Posterior vena cava (tissue), 2 donors: ENCODE measurements around the gene MICU1. TPM values are rescaled to one million over a fixed set of nuclear protein-coding genes. Genes with fewer than 3 reads are reported as not detected.

Experiments used
- DNase-seq: peaks from one replicate; pipeline ENCODE4 v3.0.0-alpha.2; 2020; ENCODE audit warnings: low spot score
- intact Hi-C, 2 donors: fragments of 100-400 bp; cut with DNase I; formaldehyde crosslinking; loops; one replicate each; pipeline versions ENCODE4 v1.14.1 to v1.14.2; 2022 to 2023
- total RNA-seq, 2 donors: library from RNA; stranded (reverse); fragmentation: NEBNext Ultra II Directional; extraction: Animal tissue kit (Norgen Biotek cat#: 25700); gene quantifications; one replicate each; pipeline ENCODE4 v1.2.1, GENCODE V29; 2021
- donor health status: DM: yes; HTN: yes; CAD: no.
- donor health status: DM: yes; HTN: yes; CAD: no.

Gene MICU1
- total RNA-seq, 2 donors from 2014 or later = 57.6 to 58.9 TPM

DNA sequence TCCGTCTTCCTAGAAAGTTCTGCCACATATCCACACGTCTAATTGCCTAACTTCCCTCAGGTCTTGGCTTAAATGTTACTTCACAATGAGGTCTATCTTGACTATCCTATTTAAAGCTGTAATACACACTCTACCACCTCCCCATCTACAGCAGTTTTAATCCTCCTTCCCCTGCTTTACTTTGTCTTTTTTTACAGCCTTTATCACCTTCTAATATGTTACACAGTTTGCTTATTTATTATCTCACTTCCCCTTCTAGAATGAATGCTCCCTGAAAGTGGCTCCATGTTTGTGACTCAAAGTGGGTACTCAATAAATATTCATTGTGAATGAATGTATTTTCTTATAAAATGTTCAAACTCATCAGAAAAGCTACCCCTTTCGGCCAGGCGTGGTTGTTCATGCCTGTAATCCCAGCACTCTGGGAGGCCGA is 13.6 kb upstream of the MICU1 start:
- DNase-seq = no peak
- intact Hi-C loops = loop anchor here in 1 of 2 donors (5.0 kb wide), 1 partner anchor 1638 kb away; no protein-coding TSS in a partner anchor

- DNase-seq = no peak
- intact Hi-C loops = loop anchor here in 1 of 2 donors (5.0 kb wide), 1 partner anchor 1638 kb away; no protein-coding TSS in a partner anchor
Measured at GRCh38 chr10:72638586-72639440, 12.9 kb upstream of the MICU1 start.

- DNase-seq = no peak
Measured at GRCh38 chr10:72637398-72637857, 11.5 kb upstream of the MICU1 start.

DNA sequence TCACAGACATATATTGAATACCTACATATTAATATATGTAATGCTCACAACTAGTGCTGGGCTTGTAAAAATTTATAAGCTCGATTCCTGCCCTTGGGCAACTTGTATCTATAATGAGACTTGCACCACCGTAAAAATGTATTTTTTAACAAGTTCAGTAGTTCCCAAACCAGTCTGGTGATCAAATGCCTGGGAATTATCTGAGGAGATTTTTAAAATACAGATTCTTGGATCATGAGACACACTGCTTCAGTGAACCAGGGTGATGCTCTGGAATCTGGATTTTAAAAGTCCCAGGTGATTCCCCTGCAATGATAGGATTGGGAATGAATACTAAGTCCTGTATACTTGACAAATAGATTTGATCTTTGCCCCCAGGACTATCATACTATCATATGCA is 4.3 kb upstream of the MICU1 start:
- intact Hi-C loops = no loop called here

More at GRCh38 chr10:72637398-72637857, 11.5 kb upstream of the MICU1 start:
- intact Hi-C loops = loop anchor here in 1 of 2 donors (5.0 kb wide), 1 partner anchor 1640 kb away; no protein-coding TSS in a partner anchor

GRCh38 chr10:72626444-72626754 is 520 bp upstream of the MICU1 start:
- intact Hi-C loops = no loop called here

More for the DNA sequence above, 4.3 kb upstream of the MICU1 start:
- no peak for DNase-seq

GRCh38 chr10:72625276-72625607 is 637 bp downstream of the MICU1 start:
- DNase-seq = no peak
- intact Hi-C loops = no loop called here

More at GRCh38 chr10:72626444-72626754, 520 bp upstream of the MICU1 start:
- DNase-seq = no peak

DNA sequence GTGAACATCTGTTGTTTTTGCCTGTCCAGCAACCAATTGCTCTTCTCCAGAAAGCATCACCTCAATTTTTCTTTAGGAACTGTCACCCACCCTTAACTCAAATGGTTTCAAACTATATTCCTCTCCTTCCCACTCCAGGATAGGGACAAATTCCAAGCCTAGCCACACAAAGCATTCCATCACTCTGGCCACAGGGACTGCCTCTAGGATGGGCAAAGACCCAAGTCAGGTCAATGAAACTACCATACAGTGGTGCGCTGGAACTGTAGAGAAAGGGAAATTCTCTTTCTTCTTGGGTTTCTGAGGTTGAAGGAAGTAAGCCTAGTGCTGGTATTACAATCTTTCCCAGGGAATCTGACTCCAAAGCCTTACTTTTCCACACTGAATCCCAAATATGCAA is 3.6 kb downstream of the MICU1 start:
- DNase-seq = no peak
- intact Hi-C loops = no loop called here

DNA sequence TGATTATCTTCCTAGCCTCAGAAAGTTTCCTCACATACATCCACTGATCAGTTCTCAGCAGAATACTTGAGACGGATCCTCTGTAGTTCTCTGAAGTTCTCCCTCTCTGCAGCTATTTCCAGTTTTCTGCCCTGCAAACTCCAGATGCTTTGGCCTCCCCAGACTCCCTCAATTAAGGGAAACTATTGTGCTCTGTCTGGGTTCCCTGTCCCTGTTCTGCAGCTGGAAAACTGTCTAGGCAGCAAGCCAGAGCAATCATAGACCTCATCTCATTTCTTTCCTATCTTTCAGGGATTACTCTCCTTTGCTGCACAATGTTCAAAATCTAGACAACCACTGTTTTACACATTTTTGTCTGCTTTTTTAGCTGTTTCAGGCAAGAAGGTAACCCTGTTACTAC is 9.2 kb downstream of the MICU1 start:
- DNase-seq = no peak
- intact Hi-C loops = no loop called here

DNA sequence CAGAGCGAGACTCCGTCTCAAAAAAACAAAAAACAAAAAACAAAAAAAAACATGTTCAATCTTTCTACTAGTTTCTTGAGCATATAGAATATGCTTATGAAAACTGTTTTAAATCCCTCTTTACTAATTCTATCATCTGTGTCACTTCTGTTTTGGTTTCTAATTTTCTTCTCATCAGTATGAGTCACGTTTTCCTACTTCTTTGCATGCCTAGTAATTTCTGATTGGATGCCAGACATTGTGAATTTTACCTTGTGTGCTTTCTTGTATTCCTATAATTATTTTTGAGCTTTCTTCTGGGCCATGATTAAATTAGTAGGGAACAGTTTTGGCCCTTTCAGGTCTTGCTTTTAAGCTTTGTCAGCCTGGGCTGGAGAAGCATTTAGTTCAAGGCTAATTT is 9.9 kb downstream of the MICU1 start:
- DNase-seq = no peak
- intact Hi-C loops = no loop called here

DNA sequence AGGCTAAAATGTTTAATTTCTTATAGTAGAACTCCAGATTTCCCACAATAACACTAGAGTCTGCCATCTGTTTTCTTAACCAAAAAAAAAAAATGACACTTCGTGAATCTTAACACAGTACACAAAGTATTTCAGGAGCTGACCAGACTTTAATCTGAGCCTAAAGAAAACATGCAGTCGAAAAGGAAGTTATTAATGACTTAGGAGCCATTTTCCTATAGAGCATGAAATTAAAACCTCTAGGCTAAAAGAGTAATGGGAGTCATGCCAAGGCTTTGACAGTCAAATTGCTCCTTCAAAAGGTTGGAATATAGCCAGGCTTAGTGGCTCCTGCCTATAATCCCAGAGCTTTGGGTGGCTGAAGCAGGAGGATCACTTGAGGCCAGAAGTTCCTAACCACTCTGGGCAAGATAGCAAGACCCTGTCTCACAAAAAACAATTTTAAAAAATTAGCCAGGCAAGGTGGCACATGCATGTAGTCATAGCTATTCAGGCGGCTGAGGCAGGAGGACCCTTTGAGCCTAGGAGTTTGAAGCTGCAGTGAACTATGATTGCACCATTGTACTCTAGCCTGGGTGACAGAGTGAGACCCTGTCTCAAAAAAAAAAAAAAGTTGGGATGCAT is 13.6 kb downstream of the MICU1 start:
- no peak for DNase-seq
- intact Hi-C loops = no loop called here

DNA sequence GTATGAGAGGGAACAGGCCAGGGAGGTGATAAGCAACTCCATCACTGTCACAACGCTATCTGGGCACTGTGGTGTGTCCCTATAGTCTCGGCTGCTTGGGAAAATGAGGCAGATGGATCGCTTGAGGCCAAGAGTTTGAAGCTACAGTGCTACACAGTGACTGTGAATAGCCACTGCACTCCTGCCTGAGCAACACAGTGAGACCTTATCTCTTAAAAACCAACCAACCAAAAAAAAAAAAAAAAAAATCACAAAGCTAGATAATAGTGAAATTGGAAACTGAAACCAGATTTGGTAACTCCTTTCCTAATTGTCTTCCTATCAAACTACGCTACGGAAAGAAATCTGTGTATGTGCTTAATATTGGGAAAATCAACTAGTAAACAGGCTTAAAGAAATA is 14.1 kb downstream of the MICU1 start:
- intact Hi-C loops = no loop called here
- no peak for DNase-seq

- intact Hi-C loops = no loop called here
- DNase-seq = no peak
Measured at GRCh38 chr10:72610466-72610865, 15.4 kb downstream of the MICU1 start.

DNA sequence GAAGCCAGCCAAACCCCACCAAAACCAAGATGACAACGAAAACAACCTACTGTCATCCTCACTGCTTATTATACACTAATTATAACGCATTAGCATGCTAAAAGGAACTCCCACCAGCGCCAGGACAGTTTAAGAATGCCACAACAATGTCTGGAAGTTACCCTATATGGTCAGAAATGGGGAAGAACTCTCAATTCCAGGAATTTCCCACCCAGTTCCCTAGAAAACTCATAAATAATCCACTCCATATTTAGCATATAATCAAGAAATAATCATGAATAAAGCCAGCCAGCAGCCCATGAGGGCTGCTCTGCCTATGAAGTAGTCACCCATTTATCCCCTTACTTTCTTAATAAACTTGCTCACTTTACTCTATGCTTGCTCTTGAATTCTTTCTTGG is 20.8 kb downstream of the MICU1 start:
- intact Hi-C loops = no loop called here
- DNase-seq = no peak

- intact Hi-C loops = no loop called here
- DNase-seq = no peak
Measured at GRCh38 chr10:72601144-72601543, 24.7 kb downstream of the MICU1 start.

GRCh38 chr10:72598769-72599701 is 26.8 kb downstream of the MICU1 start:
- intact Hi-C loops = no loop called here
- no peak for DNase-seq

GRCh38 chr10:72597897-72598296 is 28.0 kb downstream of the MICU1 start:
- DNase-seq = no peak
- intact Hi-C loops = no loop called here

DNA sequence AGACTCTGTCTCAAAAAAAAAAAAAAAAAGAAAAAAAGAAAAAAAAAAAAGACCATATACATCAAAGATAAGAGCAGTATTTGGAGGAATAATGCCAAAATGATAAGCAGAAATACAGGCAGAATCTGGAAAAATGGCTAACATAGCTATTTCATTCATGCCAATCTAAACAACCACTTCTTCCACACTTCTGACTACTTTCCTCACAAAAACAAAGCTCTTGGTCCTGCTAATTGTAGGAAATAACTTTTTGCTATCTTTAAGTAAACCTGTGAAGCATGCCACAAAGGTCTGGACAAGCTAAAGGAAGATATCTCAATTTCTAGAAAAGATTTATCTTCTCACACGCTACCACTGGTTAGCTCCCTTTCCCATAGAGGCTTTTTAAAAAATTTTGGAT is 30.4 kb downstream of the MICU1 start:
- intact Hi-C loops = no loop called here
- DNase-seq = no peak

- intact Hi-C loops = no loop called here
- DNase-seq = no peak
Measured at GRCh38 chr10:72593963-72594362, 31.9 kb downstream of the MICU1 start.

DNA sequence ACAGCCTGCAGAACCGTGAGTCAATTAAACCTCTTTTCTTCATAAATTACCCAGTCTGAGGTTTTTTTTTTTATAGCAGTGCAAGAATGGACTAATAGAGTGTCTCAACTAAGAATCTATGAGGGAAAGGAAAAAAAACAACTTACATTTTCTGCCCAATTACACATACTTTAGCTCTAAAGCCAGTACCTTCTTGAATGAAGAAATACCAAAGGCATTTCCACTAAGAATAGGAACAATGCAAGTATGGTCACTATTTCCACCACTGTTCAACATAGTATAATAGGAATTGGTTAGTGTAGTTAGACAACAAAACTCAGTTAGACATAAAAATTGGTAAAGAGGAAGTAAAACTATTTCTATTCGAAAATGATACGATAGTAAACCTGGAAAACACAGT is 37.6 kb downstream of the MICU1 start:
- no peak for DNase-seq
- intact Hi-C loops = no loop called here

DNA sequence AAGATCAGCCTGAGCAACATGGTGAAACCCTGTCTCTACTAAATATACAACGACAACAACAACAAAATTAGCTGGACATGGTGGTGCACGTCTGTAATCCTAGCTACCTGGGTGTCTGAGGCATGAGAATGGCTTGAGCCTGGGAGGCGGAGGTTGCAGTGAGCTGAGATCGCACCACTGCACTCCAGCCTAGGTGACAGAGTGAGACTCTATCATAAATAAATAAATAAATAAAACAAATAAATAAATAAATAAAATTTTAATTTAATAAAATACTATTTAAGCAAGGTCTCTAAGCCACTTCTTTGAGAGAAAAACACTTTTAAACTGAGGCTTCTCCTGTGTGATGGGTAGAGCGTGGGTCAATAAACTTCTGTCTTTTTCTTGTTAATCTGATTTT is 38.3 kb downstream of the MICU1 start:
- DNase-seq = no peak
- intact Hi-C loops = no loop called here
